ENCODE results near the gene LRRC32. TPM values are rescaled to one million over a fixed set of nuclear protein-coding genes. Genes with fewer than 3 reads are reported as not detected.
"Not testable (repeated sequence)": the region's sequence is repeated elsewhere in the genome, so short reads cannot be mapped to it uniquely, and the experiment has no call there.

The LRRC32 gene
- total RNA-seq, 2 experiments from 2014 or later: 5.5 to 25.3 TPM

DNA sequence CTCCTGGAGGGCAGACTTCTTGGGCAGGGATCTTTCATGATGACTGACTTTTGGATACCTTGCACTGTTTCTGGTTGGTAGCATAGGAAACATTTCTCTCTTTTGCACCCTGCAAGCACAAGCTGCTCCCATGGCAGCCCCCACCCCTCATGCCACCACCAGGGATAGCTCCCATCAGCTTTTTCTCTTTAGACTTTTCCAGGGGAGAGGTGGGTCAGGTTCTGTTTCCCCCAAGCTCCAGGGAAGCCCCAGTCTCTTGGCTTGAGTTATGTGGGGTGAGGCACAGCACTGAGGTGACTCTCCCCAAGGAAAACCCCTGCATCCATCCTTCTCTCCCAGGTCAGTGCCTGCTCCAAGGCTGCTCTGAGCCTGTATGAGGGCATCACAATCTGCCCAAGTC, 22.5 kb downstream of the LRRC32 start:
- H3K79me2 ChIP-seq (ENCODE audit: insufficient read depth, low read depth, low read length): no peaks in the 10 kb centered on the region
- no peak for DNase-seq (ENCODE audit: low spot score)
- H2AFZ ChIP-seq (ENCODE audit: low read length): no peak overlapping the region
- H3K4me2 ChIP-seq (ENCODE audit: low read length): no peak overlapping the region
- H3K4me1 ChIP-seq (ENCODE audit: insufficient read depth, low read length, poor library complexity, severe bottlenecking): peaks cover 4% of the 10 kb centered on the region
- BruUV-seq (replicated peaks): no TSS peak
- no peak overlapping the region for H3K27ac ChIP-seq (ENCODE audit: low read depth, low read length, poor library complexity, severe bottlenecking)
- CTCF ChIA-PET (ENCODE audit: unreplicated experiment): no interaction called here
- H3K36me3 ChIP-seq (ENCODE audit: insufficient read depth, low read length): no peaks in the 10 kb centered on the region
- TF ChIP-seq EZH2phosphoT487 (IDR thresholded peaks at IDR 0.05; ENCODE audit: borderline replicate concordance, low read depth, low read length): no peak
- TF ChIP-seq, protein P1, sequence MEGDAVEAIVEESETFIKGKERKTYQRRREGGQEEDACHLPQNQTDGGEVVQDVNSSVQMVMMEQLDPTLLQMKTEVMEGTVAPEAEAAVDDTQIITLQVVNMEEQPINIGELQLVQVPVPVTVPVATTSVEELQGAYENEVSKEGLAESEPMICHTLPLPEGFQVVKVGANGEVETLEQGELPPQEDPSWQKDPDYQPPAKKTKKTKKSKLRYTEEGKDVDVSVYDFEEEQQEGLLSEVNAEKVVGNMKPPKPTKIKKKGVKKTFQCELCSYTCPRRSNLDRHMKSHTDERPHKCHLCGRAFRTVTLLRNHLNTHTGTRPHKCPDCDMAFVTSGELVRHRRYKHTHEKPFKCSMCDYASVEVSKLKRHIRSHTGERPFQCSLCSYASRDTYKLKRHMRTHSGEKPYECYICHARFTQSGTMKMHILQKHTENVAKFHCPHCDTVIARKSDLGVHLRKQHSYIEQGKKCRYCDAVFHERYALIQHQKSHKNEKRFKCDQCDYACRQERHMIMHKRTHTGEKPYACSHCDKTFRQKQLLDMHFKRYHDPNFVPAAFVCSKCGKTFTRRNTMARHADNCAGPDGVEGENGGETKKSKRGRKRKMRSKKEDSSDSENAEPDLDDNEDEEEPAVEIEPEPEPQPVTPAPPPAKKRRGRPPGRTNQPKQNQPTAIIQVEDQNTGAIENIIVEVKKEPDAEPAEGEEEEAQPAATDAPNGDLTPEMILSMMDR (conservative IDR thresholded peaks at IDR 0.05; ENCODE audit: low read length): no peak
- intact Hi-C loops (cut with micrococcal nuclease; ENCODE audit: unreplicated experiment): no loop called here
- no peak overlapping the region for H3K4me3 ChIP-seq (ENCODE audit: low read depth, low read length, poor library complexity, severe bottlenecking)
- H3K9me3 ChIP-seq (ENCODE audit: low read length): peaks cover 11% of the 10 kb centered on the region
- POLR2A ChIA-PET: interaction anchor here (2.5 kb wide), 1 partner anchor 10 kb away, joined by 7 read pairs; no protein-coding TSS in a partner anchor
- no peaks in the 10 kb centered on the region for H4K20me1 ChIP-seq (ENCODE audit: insufficient read depth, low read length)
- no peaks in the 10 kb centered on the region for H3K9me2 ChIP-seq (ENCODE audit: insufficient read depth, low read length)

DNA sequence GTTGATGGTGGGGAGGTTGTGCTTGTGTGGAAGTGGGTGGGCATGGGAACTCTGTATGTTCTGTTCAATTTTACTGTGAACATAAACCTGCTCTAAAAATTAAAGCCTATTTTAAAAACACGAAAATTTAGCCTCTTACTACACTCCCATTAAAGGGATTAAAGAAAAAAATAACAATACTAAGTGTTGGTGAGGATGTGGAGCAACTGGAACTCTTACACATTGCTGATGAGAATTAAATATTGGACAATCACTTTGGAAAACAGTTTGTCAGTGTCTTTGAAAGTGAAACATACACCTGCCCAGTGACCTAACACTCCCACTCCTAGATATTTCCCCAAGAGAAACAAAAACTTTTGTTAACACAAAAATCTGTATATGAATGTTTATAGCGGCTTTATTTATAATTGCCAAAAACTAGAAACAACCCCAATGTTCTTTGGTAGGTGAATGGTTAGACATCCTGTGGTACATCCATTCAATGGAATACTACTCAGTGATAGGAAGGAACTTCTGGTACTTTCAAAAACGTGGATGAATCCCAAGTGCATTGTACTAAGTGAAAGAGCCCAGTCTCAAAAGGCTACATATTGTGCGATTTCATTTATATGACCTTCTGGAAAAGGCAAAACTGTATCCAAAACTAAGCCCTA, 23.5 kb downstream of the LRRC32 start:
- CTCF ChIA-PET (ENCODE audit: unreplicated experiment): no interaction called here
- no peak overlapping the region for H2AFZ ChIP-seq (ENCODE audit: low read length)
- no peaks in the 10 kb centered on the region for H3K9me2 ChIP-seq (ENCODE audit: insufficient read depth, low read length)
- no peaks in the 10 kb centered on the region for H4K20me1 ChIP-seq (ENCODE audit: insufficient read depth, low read length)
- TF ChIP-seq EZH2phosphoT487 (IDR thresholded peaks at IDR 0.05; ENCODE audit: borderline replicate concordance, low read depth, low read length): no peak
- TF ChIP-seq, protein P1 (conservative IDR thresholded peaks at IDR 0.05; ENCODE audit: low read length): no peak
- no peak overlapping the region for H3K27ac ChIP-seq (ENCODE audit: low read depth, low read length, poor library complexity, severe bottlenecking)
- no peaks in the 10 kb centered on the region for H3K36me3 ChIP-seq (ENCODE audit: insufficient read depth, low read length)
- BruUV-seq (replicated peaks): no TSS peak
- no peak overlapping the region for H3K4me2 ChIP-seq (ENCODE audit: low read length)
- intact Hi-C loops (cut with micrococcal nuclease; ENCODE audit: unreplicated experiment): no loop called here
- no peak for DNase-seq (ENCODE audit: low spot score)
- H3K79me2 ChIP-seq (ENCODE audit: insufficient read depth, low read depth, low read length): no peaks in the 10 kb centered on the region
- peaks cover 9% of the 10 kb centered on the region for H3K4me1 ChIP-seq (ENCODE audit: insufficient read depth, low read length, poor library complexity, severe bottlenecking)
- no peak overlapping the region for H3K4me3 ChIP-seq (ENCODE audit: low read depth, low read length, poor library complexity, severe bottlenecking)
- POLR2A ChIA-PET: no interaction called here
- peaks cover 11% of the 10 kb centered on the region for H3K9me3 ChIP-seq (ENCODE audit: low read length)

DNA sequence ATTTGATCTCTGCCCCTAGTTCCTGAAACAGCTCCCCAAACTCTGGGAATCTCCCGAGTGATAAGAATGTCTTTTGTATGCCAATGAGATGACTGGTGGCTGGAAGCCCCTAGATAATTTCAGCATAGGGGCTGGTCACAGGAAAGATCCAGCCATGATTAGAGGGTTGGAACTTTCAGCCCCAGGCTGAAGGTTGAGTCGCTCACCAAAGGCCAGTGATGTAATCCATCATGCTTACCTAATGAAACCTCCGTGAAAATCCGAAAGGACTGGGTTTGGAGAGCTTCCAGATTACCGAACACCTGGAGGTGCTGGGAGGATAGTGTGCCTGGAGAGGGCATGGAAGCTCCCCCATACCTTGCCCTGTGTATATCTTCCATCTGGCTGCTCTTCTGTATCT, 26.0 kb downstream of the LRRC32 start:
- no peak overlapping the region for H3K27ac ChIP-seq (ENCODE audit: low read depth, low read length, poor library complexity, severe bottlenecking)
- no peak overlapping the region for H3K4me3 ChIP-seq (ENCODE audit: low read depth, low read length, poor library complexity, severe bottlenecking)
- no peaks in the 10 kb centered on the region for H3K9me2 ChIP-seq (ENCODE audit: insufficient read depth, low read length)
- H2AFZ ChIP-seq (ENCODE audit: low read length): 0 out of 2 replicates have a peak overlapping the region, but pooled peaks have one; percentile 24
- peaks cover 11% of the 10 kb centered on the region for H3K9me3 ChIP-seq (ENCODE audit: low read length)
- no peaks in the 10 kb centered on the region for H4K20me1 ChIP-seq (ENCODE audit: insufficient read depth, low read length)
- no peaks in the 10 kb centered on the region for H3K79me2 ChIP-seq (ENCODE audit: insufficient read depth, low read depth, low read length)
- peaks cover 11% of the 10 kb centered on the region for H3K4me1 ChIP-seq (ENCODE audit: insufficient read depth, low read length, poor library complexity, severe bottlenecking)
- H3K36me3 ChIP-seq (ENCODE audit: insufficient read depth, low read length): no peaks in the 10 kb centered on the region
- intact Hi-C loops (cut with micrococcal nuclease; ENCODE audit: unreplicated experiment): no loop called here
- TF ChIP-seq, protein P1 (conservative IDR thresholded peaks at IDR 0.05; ENCODE audit: low read length): no peak
- TF ChIP-seq EZH2phosphoT487 (IDR thresholded peaks at IDR 0.05; ENCODE audit: borderline replicate concordance, low read depth, low read length): no peak
- no peak overlapping the region for H3K4me2 ChIP-seq (ENCODE audit: low read length)
- POLR2A ChIA-PET: no interaction called here
- no peak for DNase-seq (ENCODE audit: low spot score)
- BruUV-seq (replicated peaks): no TSS peak
- CTCF ChIA-PET (ENCODE audit: unreplicated experiment): no interaction called here

DNA sequence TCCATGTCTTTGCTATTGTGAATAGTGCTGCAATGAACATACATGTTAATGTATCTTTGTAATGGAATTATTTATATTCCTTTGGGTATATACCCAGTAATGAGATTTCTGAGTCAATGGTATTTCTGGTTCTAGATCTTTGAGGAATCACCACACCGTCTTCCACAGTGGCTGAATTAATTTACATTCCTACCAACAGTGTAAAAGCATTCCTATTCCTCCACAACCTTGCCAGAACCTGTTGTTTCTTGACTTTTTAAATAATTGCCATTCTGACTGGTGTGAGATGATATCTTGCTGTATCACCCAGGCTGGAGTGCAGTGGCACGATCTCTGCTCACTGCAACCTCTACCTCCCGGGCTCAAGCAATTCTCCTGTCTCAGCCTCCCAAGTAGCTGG, 26.8 kb downstream of the LRRC32 start:
- H2AFZ ChIP-seq (ENCODE audit: low read length); H3K36me3 ChIP-seq (ENCODE audit: insufficient read depth, low read length); H3K4me3 ChIP-seq (ENCODE audit: low read depth, low read length, poor library complexity, severe bottlenecking); intact Hi-C loops (cut with micrococcal nuclease; ENCODE audit: unreplicated experiment); BruUV-seq (replicated peaks); H3K27ac ChIP-seq (ENCODE audit: low read depth, low read length, poor library complexity, severe bottlenecking); H3K9me2 ChIP-seq (ENCODE audit: insufficient read depth, low read length); CTCF ChIA-PET (ENCODE audit: unreplicated experiment); H3K4me2 ChIP-seq (ENCODE audit: low read length); H3K79me2 ChIP-seq (ENCODE audit: insufficient read depth, low read depth, low read length); POLR2A ChIA-PET; DNase-seq (ENCODE audit: low spot score); H4K20me1 ChIP-seq (ENCODE audit: insufficient read depth, low read length): not testable (repeated sequence)
- Histone ChIP-seq H3K9me3 (ENCODE audit: low read length) (peaks cover 11% of the 10 kb centered on the region), H3K4me1 (ENCODE audit: insufficient read depth, low read length, poor library complexity, severe bottlenecking) (peaks cover 20% of the 10 kb centered on the region)

All from OCI-LY7 (cell line).